A673 (cell line): ENCODE data around the gene IFIT5. TPM values are rescaled to one million over a fixed set of nuclear protein-coding genes. Genes with fewer than 3 reads are reported as not detected.

Experiments used
- BruUV-seq: library from RNA; stranded (reverse); fragments of 400-500 nt; replicated peaks from 2 replicates; lab custom pipeline; 2021; lab: Mats Ljungman, UMichigan
- CTCF ChIA-PET: fragments of 300-600 bp; sonication (Branson Sonifier 250); formaldehyde crosslinking; loops from one replicate; lab custom pipeline; 2022; ENCODE audit warnings: antibody characterized with exemption; lab: Charles Lee
- POLR2A ChIA-PET: fragments of 300-600 bp; sonication (Branson Sonifier 250); formaldehyde crosslinking; loops from one replicate; lab custom pipeline; 2022; ENCODE audit warnings: antibody characterized with exemption; ENCODE audit not compliant: low non-redundant PET; lab: Charles Lee
- DNase-seq: peaks from one replicate; pipeline ENCODE4 v3.0.0-alpha.2; 2015; ENCODE audit warnings: low spot score
- H3K27ac ChIP-seq: fragments of 200-600 bp; sonication (generic); 2 replicates; pipeline ENCODE4 v1.5.1; 2016; ENCODE audit warnings: mixed run types, low read depth, mild to moderate bottlenecking, mixed read lengths, antibody characterized with exemption, low read length; ENCODE audit not compliant: poor library complexity, severe bottlenecking
- H3K27me3 ChIP-seq: fragments of 200-600 bp; sonication (generic); replicated peaks from 2 replicates; pipeline ENCODE4 v1.6.1; 2017; ENCODE audit warnings: mixed run types, low read depth, mild to moderate bottlenecking, mixed read lengths, antibody characterized with exemption, low read length; ENCODE audit not compliant: insufficient read depth, poor library complexity
- H3K36me3 ChIP-seq: fragments of 200-600 bp; sonication (generic); 2 replicates; pipeline ENCODE4 v1.6.1; 2016; ENCODE audit warnings: mixed run types, mild to moderate bottlenecking, mixed read lengths, antibody characterized with exemption, low read length; ENCODE audit not compliant: insufficient read depth, poor library complexity, severe bottlenecking
- H3K4me1 ChIP-seq: fragments of 200-600 bp; sonication (generic); 2 replicates; pipeline ENCODE4 v1.6.1; 2017; ENCODE audit warnings: mixed run types, mild to moderate bottlenecking, mixed read lengths, antibody characterized with exemption, low read length; ENCODE audit not compliant: insufficient read depth, poor library complexity, severe bottlenecking
- H3K4me3 ChIP-seq: fragments of 200-600 bp; sonication (generic); 2 replicates; pipeline ENCODE4 v1.5.1; 2016; ENCODE audit warnings: low read depth, mixed run types, mild to moderate bottlenecking, mixed read lengths, low read length; ENCODE audit not compliant: poor library complexity, severe bottlenecking
- H3K9me3 ChIP-seq: fragments of 200-600 bp; sonication (generic); 2 replicates; pipeline ENCODE4 v1.6.1; 2016; ENCODE audit warnings: mixed run types, low read depth, mild to moderate bottlenecking, mixed read lengths, antibody characterized with exemption, low read length; ENCODE audit not compliant: poor library complexity, severe bottlenecking
- CTCF ChIP-seq: fragments of 300-800, 200-600 bp; sonication (generic); conservative IDR thresholded peaks from 2 replicates; pipeline ENCODE4 v1.5.1; 2017; ENCODE audit warnings: low read depth, mild to moderate bottlenecking, antibody characterized with exemption, low read length, moderate library complexity, mixed read lengths
- EZH2 ChIP-seq: fragments of 200-600 bp; sonication (generic); IDR thresholded peaks from 2 replicates; pipeline ENCODE4 v1.6.1; 2017; ENCODE audit warnings: borderline replicate concordance, low read depth, mild to moderate bottlenecking, mixed read lengths, antibody characterized with exemption, low read length; ENCODE audit not compliant: poor library complexity, severe bottlenecking
- intact Hi-C: fragments of 100-400 bp; cut with micrococcal nuclease; formaldehyde crosslinking; loops from one replicate; pipeline ENCODE4 v1.10.0; 2022; ENCODE audit not compliant: unreplicated experiment
- total RNA-seq: library from RNA; stranded (reverse); gene quantifications from 2 replicates; pipeline ENCODE4 v1.2.3, GENCODE V29; 2021

Gene IFIT5
- total RNA-seq, 1 experiment from 2014 or later = 15.8 TPM

GRCh38 chr10:89379103-89379502 lies 35.3 kb upstream of the IFIT5 start:
- intact Hi-C loops = no loop called here
- TF ChIP-seq EZH2 (no peak), CTCF (no peak)
- Histone ChIP-seq H3K4me3 (no peak overlapping the region), H3K4me1 (peaks cover 5% of the 10 kb centered on the region), H3K9me3 (no peaks in the 10 kb centered on the region), H3K27me3 (no peaks in the 10 kb centered on the region), H3K27ac (no peak overlapping the region), H3K36me3 (no peaks in the 10 kb centered on the region)
- POLR2A ChIA-PET = no interaction called here
- BruUV-seq = no TSS peak
- CTCF ChIA-PET = no interaction called here
- DNase-seq = no peak

DNA sequence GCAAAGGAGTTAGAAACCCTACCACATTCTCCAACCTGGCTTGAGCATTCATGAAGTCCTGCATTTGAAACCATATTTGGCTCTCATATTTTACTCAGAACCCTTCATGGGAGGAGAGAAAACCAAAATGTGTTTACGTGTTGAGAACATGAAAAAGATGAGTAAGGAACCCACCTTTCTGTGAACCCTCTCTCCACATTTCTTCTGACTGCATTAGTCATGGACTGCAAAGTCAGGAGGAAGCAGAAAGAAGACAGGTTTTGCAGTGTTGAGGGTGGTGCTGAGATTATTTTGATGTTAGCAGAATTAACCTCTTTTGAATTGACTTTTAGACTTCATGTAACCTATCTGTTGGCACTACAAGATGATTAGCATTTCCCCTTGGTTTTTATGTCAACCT lies 31.6 kb upstream of the IFIT5 start:
- ChIA-PET CTCF (no interaction called here), POLR2A (no interaction called here)
- no peak for TF ChIP-seq EZH2
- no peak for TF ChIP-seq CTCF
- DNase-seq = no peak
- Histone ChIP-seq H3K4me1 (no peaks in the 10 kb centered on the region), H3K27ac (no peak overlapping the region), H3K36me3 (no peaks in the 10 kb centered on the region), H3K4me3 (no peak overlapping the region), H3K27me3 (no peaks in the 10 kb centered on the region), H3K9me3 (no peaks in the 10 kb centered on the region)
- intact Hi-C loops = no loop called here
- BruUV-seq = no TSS peak

DNA sequence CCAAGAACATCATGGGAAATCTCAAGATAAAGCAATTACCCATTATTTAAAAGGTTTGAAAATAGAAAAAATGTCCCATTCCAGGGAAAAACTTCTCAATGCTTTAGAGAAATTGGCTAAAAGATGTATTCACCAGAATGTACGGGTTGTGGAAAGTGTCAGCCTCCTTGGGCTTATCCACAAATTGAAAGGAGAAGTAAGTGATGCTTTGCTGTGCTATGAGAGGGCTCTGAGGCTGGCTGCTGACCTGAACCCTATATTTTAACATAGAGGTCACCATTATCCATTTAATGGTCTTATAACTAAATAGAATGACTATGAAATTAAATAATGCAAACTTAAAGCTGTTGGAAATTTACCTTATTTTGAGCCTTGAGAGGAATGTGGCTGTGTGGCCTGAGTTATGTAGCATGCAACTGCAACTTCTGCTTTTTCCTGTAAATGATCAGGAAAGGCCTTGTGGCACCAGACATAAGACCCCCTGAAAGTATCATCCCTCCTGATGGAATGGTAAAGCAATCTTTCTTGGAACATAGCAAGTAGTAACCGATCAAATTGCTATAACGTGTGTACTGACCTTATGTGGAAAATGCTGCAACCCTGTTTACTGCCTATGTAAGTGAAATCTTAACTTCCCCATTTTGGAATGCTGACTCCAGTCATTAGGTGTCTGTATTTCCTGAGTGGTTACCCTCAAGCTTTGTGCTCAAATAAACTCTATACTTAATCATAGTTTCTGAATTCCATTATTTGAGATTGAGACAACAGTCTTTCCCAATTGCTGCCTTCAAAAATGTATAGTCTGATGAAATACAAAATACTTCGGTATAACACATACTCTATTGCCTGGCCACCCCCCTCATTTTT lies 29.7 kb upstream of the IFIT5 start:
- no TSS peak for BruUV-seq
- DNase-seq = no peak
- ChIA-PET CTCF (no interaction called here), POLR2A (no interaction called here)
- no peaks in the 10 kb centered on the region for H3K36me3 ChIP-seq
- no peak for TF ChIP-seq CTCF
- H3K27ac ChIP-seq = no peak overlapping the region
- H3K9me3 ChIP-seq = no peaks in the 10 kb centered on the region
- intact Hi-C loops = no loop called here
- no peak overlapping the region for H3K4me3 ChIP-seq
- H3K27me3 ChIP-seq = no peaks in the 10 kb centered on the region
- no peaks in the 10 kb centered on the region for H3K4me1 ChIP-seq
